Cerebellar cortex (tissue), 1 donor: ENCODE measurements around the gene VOPP1.
"Not testable (repeated sequence)": the region's sequence is repeated elsewhere in the genome, so short reads cannot be mapped to it uniquely, and the experiment has no call there.

Experiments used
- DNase-seq: peaks from one replicate; pipeline ENCODE4 v3.0.0-alpha.2; 2015; ENCODE audit warnings: low spot score

The VOPP1 gene, protein sequence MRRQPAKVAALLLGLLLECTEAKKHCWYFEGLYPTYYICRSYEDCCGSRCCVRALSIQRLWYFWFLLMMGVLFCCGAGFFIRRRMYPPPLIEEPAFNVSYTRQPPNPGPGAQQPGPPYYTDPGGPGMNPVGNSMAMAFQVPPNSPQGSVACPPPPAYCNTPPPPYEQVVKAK

DNA sequence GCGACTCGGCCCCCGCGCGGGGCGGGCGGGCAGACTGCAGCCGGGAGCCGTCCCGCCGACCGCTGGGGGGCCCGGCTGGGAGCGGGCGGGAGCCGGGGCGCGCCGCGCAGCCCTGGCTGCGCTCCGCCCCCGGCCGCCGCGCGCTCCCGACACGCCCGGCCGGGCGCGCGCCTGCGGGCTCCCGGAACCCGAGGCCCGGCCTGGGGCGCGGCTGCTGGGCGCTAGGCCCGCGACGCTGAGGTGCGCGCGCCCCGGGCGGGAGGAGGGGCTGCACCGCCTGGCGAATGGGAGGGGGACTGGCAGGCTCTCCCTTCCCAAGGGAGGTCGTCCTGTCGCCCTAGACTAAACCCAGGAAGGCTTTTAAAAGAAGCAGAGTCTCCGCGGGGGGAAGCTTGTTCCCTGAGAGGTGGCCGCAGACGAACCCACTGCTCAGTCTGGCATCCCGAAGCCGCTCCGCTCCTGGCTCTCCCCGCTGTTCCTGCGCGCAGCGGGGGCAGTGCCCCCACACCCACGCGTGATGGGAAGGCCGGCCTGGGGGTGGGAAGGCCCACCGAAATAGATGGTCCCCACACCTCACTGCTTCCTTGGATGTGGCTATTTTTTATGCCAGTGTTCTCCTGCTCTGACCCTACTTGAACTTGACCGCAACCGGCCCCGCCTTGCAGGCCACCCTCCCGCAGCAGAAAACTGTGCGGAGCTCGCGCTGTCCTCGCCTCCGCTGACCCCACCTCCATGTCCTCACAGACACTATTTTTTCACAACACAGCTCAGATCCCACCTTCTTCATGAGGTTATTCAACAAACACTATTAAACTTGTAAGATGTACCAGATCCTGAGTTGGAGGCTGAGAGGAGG lies at the start of gene VOPP1:
TSS of gene VOPP1 (minus strand) at position 125 of the 856 bp plus-strand sequence. CDS start 178 bp downstream, outside the sequence.
- DNase-seq, result peak; percentile 57

DNA sequence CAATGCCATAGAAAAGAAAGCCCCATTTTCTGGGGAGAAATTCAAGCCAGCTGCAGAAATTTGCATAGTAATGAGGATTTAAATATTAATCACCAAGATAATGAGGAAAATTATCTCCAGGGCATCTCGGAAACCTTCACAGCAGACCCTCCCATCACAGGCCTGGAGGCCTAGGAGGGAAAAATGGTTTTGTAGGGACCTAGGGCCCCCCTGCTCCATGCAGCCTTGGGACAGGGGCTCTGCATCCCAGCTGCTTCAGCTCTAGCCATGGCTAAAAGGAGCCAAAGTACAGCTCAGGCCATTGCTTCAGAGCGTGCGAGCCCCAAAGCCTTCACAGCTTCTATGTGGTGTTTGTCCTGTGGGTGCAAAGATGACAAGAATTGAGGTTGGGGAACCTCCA lies 46.6 kb upstream of the VOPP1 start:
- no peak for DNase-seq

DNA sequence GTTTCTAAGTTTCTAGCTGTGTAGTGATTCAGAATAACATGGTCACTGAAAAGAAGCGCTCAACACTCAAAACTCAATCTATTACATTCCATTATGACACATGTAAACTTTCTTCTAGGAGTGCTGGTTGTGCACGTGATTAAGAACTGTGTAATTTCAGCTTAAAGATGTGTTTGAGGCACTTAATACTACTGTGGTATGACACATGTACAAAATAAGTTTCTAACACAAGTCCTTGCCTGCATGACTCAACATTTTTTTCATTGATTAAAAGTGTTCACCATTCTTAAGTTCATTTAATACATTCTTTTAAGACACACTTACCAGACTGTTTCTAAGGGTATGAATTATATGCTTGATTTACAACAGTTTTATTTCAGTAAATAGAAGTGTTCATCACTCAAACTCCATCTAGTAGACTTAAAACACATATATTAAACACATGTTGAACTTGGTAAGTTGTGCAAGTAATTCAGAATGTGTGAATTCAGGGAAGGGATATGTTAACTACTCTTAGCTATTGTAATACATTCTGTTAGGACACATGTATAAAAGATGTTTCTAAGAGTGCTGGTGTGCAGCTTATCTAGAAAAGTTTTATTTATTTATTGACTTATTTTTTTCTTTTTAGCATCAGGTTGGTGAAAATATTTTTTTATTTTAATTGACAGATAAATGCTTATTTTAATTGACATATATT lies 42.2 kb upstream of the VOPP1 start:
- not testable (repeated sequence) for DNase-seq

DNA sequence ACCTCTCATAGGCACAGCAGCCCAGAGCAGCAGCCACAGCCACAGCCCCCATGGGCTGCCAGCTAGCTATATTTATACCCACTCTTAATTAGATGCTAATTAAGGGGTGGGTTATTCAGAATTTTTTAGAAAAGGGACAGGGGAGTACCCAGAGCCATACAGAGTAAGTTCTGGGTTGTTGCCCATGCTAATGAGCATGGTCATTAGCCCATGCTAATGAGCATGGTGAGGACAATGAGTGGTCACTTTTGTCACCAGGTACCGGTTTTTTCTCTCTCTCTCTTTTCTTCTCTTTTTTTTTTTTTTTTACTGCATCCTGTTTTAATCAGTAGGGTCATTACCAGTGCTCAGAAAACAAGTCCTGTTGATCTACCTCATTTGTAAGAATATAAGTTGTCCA lies 37.4 kb upstream of the VOPP1 start:
- DNase-seq, result not testable (repeated sequence)

DNA sequence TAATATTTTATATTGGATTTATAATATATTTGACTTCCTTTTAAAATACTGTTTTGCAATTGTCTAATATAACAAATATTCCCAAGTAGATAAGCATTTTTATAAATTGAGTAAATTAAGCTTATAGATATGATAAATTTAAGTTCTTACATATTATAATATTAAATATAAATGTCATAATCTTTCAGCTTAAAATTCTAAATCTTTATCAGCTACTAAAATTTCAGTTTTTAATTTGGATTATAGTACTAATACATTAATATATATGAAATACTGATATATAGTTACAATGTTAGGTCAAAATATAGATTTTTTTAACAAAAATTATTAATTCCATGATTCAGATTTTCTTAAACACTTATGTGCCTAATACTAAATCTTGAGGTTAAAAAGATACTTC lies 33.4 kb upstream of the VOPP1 start:
- not testable (repeated sequence) for DNase-seq

DNA sequence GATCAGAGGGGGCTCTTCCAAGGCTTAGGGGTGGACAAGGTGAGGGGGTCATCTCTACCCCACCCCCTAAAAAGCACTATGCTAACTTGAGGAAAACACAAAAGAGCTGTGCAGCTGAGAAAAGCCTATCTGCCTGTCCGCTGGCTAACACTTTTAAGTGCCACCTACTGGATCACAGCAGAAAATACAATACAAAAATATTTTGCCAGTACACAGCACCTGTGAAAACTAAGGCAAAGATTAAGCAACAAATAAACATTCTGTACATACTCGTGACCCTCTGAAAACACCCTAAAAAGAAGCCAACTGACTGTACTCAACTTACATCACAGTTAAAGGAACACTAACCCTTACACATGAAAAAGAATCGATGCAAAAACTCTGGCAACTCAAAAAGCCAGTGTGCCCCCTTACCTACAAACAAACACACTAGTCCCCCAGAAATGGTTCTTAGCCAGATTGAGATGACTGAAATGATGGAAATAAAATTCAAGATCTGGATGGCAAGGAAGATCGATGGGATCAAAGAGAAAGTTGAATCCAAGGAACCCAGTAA lies 25.7 kb upstream of the VOPP1 start:
- not testable (repeated sequence) for DNase-seq

DNA sequence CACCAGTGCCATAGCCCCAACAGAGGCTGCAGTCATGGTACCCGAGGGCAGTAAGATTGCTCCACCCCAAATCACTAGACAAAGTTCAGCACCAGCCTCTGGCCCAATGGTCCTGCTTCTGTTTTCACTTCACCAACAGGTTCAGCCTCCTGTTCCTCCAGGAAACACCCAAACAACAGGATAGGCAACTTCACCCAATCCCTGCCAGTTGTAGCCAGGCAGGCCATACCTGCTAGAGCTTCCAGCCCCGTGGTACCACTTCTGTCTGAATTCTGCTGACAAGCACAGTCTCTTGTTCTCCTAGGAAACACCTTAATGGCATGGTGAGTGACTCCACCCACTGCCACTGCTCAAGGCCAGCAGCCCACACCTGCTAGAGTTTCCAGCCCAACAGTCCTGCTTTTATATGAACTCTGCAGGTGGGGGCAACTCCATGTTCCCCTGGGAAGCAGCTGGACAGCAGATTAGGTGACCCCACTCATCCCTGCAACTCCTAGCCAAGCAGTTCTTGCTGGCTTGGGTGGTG lies 25.0 kb upstream of the VOPP1 start:
- not testable (repeated sequence) for DNase-seq

DNA sequence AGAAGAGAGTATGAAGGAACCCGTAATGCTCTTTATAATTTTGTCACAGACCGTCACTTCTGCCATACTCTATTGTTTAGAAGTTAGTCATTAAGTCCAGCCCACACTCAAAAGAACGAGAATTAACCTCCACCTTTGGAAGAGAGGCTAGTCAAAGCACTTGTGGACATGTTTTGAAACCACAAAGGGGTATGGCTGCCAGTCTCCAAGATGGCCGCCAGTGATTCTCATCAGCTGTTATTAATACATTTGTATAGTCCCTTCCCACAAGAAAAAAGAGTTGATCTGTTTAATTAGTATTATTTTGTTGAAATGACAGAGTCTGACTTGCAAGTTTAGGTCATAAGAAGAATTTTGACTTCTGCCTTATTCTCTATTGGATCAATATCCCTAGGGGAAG lies 23.2 kb upstream of the VOPP1 start:
- no peak for DNase-seq

DNA sequence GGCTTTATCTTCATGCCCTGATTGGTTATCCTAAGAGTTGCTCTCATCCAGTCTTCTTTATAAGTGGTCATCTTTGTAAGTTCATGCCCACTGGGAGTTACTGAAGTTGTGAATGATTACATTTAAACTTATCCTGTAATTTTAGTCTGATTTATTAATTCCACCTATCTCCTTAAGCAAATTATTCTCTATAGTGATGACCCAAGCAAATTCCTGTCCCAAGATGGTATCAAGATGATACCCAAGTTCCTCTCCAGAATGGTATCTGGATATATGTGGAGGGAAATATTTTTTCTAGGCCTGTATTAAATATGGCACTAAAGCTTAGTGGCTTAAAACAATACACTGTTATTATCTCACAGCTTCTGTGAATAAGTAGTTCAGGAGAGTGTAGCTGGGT lies 22.6 kb upstream of the VOPP1 start:
- no peak for DNase-seq

DNA sequence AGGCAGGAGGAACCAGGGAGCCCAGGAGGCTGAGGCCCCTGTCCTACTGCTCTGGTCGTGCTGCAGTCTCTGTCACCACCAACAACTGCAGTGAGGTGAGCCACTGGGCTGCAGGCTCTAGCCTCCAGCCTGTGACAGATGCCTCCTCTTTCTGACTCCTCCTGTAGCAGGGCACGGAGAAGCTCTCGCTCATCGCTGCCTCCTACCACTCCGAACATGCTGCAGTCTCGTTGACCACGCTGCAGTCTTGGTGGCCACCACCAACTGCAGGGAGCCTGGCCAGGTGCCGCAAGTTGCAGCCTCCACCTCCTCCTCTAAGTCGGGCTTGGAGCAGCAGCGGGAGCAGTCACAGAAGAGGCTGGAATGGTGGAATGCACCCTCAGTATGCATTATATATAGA lies 22.1 kb upstream of the VOPP1 start:
- no peak for DNase-seq

DNA sequence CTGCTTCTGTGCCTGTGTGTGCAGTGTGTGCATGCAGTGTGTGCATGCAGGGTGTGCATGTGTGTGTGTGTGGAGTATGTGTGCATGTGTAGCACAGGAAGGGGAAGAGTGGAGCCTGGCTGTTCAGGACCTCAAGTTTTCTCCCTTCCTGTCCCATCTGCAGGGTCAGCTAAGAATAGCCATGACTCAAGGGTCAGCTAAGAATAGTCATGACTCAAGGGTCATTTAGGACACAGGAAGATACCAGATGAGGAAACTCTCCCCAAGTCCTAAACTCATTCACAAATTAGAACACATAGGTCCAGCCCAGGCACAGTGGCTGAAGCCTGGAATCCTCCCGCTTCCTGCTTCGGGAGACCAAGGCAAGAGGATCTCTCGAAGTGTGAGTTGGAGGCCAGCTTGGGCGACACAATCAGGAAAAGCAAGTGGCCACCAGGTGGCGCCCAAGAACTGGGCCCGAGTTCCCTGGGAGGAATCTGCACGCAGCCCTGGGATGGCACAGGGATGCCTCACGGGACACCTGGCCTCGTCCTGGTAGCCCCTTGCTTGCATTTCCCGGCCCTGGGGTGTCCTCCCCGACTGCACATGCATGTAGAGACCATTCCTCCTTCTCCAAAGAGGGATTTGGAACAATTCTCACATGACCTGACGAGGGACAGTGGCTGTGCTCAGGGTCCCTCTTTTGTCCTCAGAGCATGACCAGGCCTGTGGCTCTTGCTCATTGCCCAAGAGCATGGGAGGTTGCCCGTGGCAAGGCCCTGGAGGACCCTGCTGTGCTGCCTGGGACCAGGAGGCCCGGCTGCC lies 21.4 kb upstream of the VOPP1 start:
- peak; percentile 41 for DNase-seq

DNA sequence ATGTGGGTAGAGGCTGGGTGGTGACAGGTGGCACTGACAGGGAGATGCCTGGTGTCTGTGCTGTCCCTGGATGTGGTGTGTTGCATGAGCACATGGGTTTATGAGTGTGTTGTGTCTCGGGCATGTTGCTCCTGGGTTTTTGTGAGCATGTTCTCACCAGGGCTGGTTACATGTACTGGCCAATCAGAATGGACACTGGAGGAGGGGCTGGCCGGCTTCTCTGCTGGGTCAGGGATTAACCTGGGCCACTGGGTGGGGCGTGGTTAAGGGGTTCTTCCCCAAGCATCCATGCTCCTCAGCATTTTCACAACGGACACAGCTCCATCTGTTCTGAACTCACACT lies 20.8 kb upstream of the VOPP1 start:
- DNase-seq, result no peak

DNA sequence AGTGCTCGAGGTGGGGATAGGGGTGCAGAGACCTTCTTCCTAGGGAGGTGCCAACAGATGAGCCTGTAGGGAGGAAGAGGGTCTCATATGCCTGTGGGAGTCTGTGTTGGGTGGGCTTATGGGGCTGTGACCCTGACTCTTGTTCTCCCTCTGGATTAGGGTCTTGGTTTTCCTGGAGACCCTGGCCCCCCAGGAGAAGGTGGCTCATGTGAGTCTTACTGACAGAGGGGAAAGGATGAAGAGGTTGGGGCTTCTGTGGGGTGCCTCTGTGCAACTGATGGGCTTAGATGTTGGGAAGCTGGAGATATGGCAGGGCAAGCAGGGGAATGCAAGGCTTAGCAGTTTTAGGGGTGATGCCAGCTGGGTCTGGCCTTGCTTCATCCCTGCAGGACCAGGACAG lies 20.2 kb upstream of the VOPP1 start:
- DNase-seq, result no peak

DNA sequence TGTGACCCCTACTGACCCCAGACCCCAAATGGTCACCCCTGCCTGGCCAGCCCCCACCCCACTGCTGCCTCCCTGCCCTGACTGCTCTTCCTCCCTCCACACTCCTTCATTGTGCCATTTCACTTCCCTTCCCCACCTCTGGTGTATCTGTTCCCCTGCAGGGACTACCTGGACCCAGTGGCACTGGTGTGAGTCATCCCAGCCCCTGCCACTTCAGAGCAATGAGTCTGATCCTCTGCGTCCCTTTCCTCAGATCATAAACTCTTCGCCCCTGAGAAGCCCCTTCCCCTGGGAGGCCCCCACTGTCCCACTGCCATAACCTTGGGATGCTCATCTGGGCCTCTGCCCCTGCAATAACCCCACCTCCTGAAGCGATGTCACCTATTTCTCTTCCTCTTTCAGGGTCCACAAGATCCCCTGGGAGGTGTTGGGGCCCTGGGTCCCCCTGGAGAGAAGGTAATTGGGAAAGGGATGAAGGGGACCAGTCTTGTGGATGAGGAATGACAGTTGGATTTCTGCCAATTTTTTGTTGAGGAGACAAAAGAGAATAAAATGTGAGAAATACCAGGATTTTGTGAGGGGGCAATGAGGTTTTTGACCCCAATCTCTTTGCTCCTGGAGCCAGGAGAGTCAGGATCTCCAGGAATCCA lies 19.1 kb upstream of the VOPP1 start:
- DNase-seq, result no peak

DNA sequence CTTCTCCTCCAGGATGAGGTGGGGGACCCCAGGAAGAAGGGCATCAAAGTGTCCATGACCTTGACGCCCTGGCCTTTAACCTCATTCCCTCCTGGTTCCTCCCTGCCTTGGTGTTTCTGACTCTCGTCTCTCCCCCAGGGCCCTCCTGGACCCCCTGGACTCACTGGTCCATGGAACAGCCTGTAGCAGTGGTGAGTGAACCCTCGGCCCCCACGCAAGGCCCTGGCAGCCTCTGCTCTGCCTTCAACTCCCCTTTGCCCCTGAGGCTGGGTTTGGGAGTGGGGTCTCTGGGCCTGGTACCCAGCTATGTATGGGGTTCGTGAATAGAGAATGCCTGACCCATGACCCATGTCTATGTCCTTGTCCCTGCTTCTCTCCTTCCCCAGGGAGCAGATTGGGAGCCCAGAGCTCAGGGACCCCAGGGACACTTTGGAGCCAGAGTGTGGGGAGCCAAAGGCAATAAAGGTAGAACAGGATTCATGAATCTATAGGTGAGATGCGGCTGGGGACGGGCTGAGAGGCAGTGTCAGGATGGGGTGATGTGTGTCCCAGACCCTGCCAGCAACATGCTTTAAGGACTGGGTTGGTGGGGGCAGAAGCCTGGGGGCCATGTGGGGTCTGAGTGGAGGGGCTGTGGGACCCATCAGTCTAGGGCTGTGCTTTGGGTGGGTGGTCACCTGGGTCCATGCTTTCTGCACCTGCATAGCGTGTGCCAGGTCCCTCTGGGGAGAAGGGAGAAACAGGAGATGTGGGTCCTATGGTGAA lies 18.4 kb upstream of the VOPP1 start:
- DNase-seq, result no peak

DNA sequence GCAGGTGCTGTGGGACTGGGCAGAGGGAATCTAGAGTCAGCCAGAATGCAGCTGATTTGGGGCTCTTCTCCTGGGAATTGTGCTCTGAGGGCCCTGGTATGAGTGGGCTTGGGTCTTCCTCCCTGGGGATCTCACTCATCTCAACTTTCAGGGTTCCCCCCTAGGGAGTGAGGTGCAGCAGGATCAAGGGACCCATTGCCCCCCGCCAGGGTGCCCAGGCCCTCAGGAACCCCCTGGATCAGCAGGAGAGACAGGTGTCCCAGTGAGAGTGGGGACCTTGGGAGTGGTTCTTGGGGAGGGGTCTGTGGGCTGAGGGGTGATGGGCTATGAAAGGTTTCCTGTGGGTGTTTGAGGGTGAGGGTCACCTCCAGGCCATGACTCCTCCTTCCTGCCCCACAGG lies 17.6 kb upstream of the VOPP1 start:
- no peak for DNase-seq

DNA sequence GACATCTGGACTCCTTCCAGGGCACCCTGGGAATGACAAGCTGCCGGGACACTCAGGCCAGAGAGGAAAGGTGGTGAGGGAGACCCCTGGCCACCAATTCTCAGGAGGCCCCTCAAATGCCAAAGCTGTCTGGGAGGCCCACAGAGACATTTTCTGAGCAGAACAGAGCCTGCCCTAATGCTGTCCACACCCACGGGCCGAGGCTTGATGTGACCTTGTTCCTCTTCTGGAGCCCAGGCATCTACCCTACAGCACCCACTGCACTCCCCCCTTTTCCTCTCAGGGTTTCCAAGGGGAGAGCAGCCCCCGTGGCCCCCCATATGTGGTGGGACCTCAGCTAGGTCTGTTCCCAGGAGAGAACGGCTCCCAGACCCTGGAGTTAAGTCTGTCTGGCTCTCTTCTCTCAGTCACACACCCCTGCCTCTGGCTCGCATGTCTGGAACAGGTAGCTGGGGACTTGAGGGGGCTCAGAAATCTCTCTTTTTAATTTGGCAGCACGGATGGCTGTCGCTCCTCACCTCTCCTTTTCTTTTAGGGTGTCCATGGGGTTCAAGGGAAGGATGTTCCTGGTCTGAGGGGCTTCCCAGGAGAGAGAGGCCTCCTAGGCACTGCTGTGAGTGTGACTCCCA lies 16.8 kb upstream of the VOPP1 start:
- no peak for DNase-seq

DNA sequence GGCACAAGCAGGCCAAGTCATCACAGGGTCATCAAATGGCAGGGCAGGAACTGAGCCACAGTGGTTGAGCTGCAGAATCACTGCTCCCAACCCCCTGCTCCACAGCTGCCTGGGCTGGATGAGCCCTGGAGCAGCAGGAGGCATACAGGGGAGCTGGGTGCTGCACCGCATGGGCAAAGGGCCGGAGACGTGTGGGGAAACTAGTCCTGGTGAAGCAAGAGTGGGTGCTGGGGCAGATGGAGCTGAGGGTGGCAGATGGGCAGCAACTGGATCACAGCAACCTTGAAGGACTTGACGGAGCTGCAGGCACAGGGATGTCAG lies 16.0 kb upstream of the VOPP1 start:
- no peak for DNase-seq

DNA sequence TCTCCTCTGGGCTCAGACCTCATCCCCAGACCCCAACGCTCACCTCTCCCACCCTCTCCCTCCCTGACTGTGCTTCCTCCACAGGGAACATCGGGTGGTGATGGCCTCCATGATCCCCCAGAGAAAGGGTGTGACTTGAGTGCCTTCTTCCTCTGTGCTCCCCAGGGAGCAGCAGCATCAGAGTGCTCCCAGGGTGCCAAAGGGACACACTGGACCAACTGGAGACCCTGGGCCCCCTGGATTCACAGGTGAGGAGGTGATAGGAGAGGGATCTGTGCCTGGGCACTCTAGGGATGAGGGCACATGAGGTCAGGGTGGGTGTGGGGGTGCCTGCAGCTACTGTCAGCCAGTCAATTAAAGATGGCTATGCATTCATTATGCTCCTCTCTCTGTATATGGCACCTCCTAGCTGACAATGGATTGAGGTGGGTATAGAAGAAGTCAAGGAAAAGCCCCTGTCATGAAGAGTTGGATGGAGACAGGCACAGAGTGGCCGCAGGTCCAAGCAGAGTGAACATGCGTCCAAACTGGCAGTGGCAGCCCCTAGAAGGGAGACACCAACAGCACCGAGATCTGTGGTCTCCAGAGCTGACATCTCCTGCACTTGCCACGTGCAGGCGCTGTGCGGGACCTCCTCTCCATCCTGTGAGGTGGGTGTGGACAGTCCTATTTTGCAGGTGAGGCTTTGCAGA lies 15.5 kb upstream of the VOPP1 start:
- no peak for DNase-seq

DNA sequence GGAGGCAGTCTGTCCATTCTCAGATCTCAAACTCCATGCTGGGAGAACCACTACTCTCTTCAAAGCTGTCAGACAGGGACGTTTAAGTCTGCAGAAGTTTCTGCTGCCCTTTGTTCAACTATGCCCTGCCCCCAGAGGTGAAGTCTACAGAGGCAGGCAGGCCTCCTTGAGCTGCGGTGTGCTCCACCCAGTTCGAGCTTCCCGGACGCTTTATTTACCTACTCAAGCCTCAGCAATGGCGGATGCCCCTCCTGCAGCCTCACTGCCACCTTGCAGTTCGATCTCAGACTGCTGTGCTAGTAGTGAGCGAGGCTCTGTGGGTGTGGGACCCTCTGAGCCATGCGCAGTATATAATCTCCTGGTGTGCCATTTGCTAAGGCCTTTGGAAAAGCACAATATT lies 10.4 kb upstream of the VOPP1 start:
- DNase-seq, result not testable (repeated sequence)
